HEK293 (cell line): ENCODE results near the gene SRRD.

ENCODE experiments used
- CTCF ChIA-PET: fragments of 350-600 bp; formaldehyde crosslinking; extraction: SDS; loops from one replicate; lab custom pipeline; 2021; ENCODE audit warnings: antibody characterized with exemption; lab: Yijun Ruan, JAX
- POLR2A ChIA-PET: fragments of 300-600 bp; formaldehyde crosslinking; extraction: SDS; loops from one replicate; lab custom pipeline; 2020; ENCODE audit warnings: antibody characterized with exemption, inconsistent platforms; lab: Yijun Ruan, JAX
- H3K27ac ChIP-seq: fragments of 200-500 bp; sonication (Bioruptor generic); 2 replicates; pipeline ENCODE4 v1.5.1; 2014; ENCODE audit warnings: low read depth, low read length, control low read depth, inconsistent platforms; ENCODE audit errors: extremely low read depth
- H3K36me3 ChIP-seq, 2 experiments: fragments of 200-500 bp in 1 of 2; sonication (Bioruptor generic) in 1 of 2; 1 replicate in 1 of 2; 2 replicates in 1 of 2; pipeline ENCODE4 v1.5.1; 2014 to 2017; ENCODE audit warnings: inconsistent platforms in 2 of 2, low read length in 2 of 2; ENCODE audit not compliant: control insufficient read depth in 2 of 2, insufficient read depth in 1 of 2
- H3K4me1 ChIP-seq: fragments of 200-500 bp; sonication (Bioruptor generic); 2 replicates; pipeline ENCODE4 v1.5.1; 2014; ENCODE audit warnings: mild to moderate bottlenecking, low read length, inconsistent platforms; ENCODE audit not compliant: control insufficient read depth, insufficient read depth
- H3K4me3 ChIP-seq: 2 replicates; pipeline ENCODE4 v1.5.1; 2011; ENCODE audit warnings: low read depth, mild to moderate bottlenecking, control low read depth, low read length, moderate library complexity
- H3K9me3 ChIP-seq: fragments of 200-500 bp; sonication (Bioruptor generic); 2 replicates; pipeline ENCODE4 v1.5.1; 2014; ENCODE audit warnings: low read depth, low read length, inconsistent platforms; ENCODE audit not compliant: control insufficient read depth, insufficient read depth
- EGR2 ChIP-seq: fragments of 450-650 bp; formaldehyde crosslinking; IDR thresholded peaks from 2 replicates; pipeline ENCODE4 v1.5.1; 2016; ENCODE audit warnings: low read depth, missing biosample characterization, missing genetic modification characterization
- GFI1B ChIP-seq: fragments of 450-650 bp; formaldehyde crosslinking; IDR thresholded peaks from 2 replicates; pipeline ENCODE4 v1.5.1; 2016; ENCODE audit warnings: missing biosample characterization, missing genetic modification characterization
- GLIS1 ChIP-seq: fragments of 450-650 bp; formaldehyde crosslinking; IDR thresholded peaks from 2 replicates; pipeline ENCODE4 v1.5.1; 2016; ENCODE audit warnings: missing biosample characterization, missing genetic modification characterization
- HOXD13 ChIP-seq: sonication (generic); formaldehyde crosslinking; IDR thresholded peaks from 2 replicates; pipeline ENCODE4 v1.8.0; 2022; ENCODE audit warnings: missing genetic modification reagents, borderline replicate concordance
- KLF1 ChIP-seq: fragments of 450-650 bp; formaldehyde crosslinking; IDR thresholded peaks from 2 replicates; pipeline ENCODE4 v1.5.1; 2016; ENCODE audit warnings: missing biosample characterization, missing genetic modification characterization
- MEIS1 ChIP-seq: sonication (generic); formaldehyde crosslinking; IDR thresholded peaks from 2 replicates; pipeline ENCODE4 v1.8.1; 2022; ENCODE audit warnings: missing genetic modification reagents, mild to moderate bottlenecking, borderline replicate concordance
- WT1 ChIP-seq: fragments of 450-650 bp; formaldehyde crosslinking; IDR thresholded peaks from 2 replicates; pipeline ENCODE4 v1.5.1; 2016; ENCODE audit warnings: missing biosample characterization, missing genetic modification characterization
- ZFHX2 ChIP-seq: fragments of 450-650 bp; formaldehyde crosslinking; conservative IDR thresholded peaks from 2 replicates; pipeline ENCODE4 v1.5.1; 2016; ENCODE audit warnings: missing biosample characterization, missing genetic modification characterization
- ZFP3 ChIP-seq: fragments of 450-650 bp; formaldehyde crosslinking; IDR thresholded peaks from 2 replicates; pipeline ENCODE4 v1.5.1; 2016; ENCODE audit warnings: low read depth, missing biosample characterization, missing genetic modification characterization
- ZIC2 ChIP-seq: fragments of 450-650 bp; formaldehyde crosslinking; IDR thresholded peaks from 2 replicates; pipeline ENCODE4 v1.5.1; 2016; ENCODE audit warnings: missing biosample characterization, missing genetic modification characterization
- ZNF133 ChIP-seq: fragments of 450-650 bp; formaldehyde crosslinking; IDR thresholded peaks from 2 replicates; pipeline ENCODE4 v1.5.1; 2016; ENCODE audit warnings: missing biosample characterization, missing genetic modification characterization
- ZNF146 ChIP-seq: fragments of 450-650 bp; formaldehyde crosslinking; IDR thresholded peaks from 2 replicates; pipeline ENCODE4 v1.5.1; 2016; ENCODE audit warnings: missing biosample characterization, missing genetic modification characterization
- ZNF155 ChIP-seq: fragments of 450-650 bp; formaldehyde crosslinking; IDR thresholded peaks from 2 replicates; pipeline ENCODE4 v1.5.1; 2016; ENCODE audit warnings: missing biosample characterization, missing genetic modification characterization
- ZNF23 ChIP-seq: fragments of 450-650 bp; formaldehyde crosslinking; IDR thresholded peaks from 2 replicates; pipeline ENCODE4 v1.5.1; 2016; ENCODE audit warnings: missing biosample characterization, missing genetic modification characterization, borderline replicate concordance
- ZNF335 ChIP-seq: fragments of 450-650 bp; formaldehyde crosslinking; conservative IDR thresholded peaks from 2 replicates; pipeline ENCODE4 v1.5.1; 2016; ENCODE audit warnings: missing biosample characterization, missing genetic modification characterization
- ZNF48 ChIP-seq: fragments of 450-650 bp; formaldehyde crosslinking; IDR thresholded peaks from 2 replicates; pipeline ENCODE4 v1.5.1; 2016; ENCODE audit warnings: missing biosample characterization, missing genetic modification characterization
- ZNF529 ChIP-seq: fragments of 450-650 bp; formaldehyde crosslinking; IDR thresholded peaks from 2 replicates; pipeline ENCODE4 v1.5.1; 2017; ENCODE audit warnings: missing genetic modification characterization, missing biosample characterization; ENCODE audit not compliant: insufficient replicate concordance
- ZNF548 ChIP-seq: fragments of 450-650 bp; formaldehyde crosslinking; IDR thresholded peaks from 2 replicates; pipeline ENCODE4 v1.5.1; 2016; ENCODE audit warnings: missing biosample characterization, missing genetic modification characterization
- ZNF549 ChIP-seq: fragments of 450-650 bp; IDR thresholded peaks from 2 replicates; pipeline ENCODE4 v1.5.1; 2018; ENCODE audit warnings: missing biosample characterization, missing genetic modification characterization, mild to moderate bottlenecking, inconsistent platforms, moderate library complexity
- ZNF629 ChIP-seq: fragments of 450-650 bp; formaldehyde crosslinking; IDR thresholded peaks from 2 replicates; pipeline ENCODE4 v1.5.1; 2017; ENCODE audit warnings: missing biosample characterization, missing genetic modification characterization
- ZNF837 ChIP-seq: fragments of 450-650 bp; formaldehyde crosslinking; IDR thresholded peaks from 2 replicates; pipeline ENCODE4 v1.5.1; 2016; ENCODE audit warnings: missing biosample characterization, missing genetic modification characterization
- TF ChIP-seq, protein P1 (sequence below): fragments of 450-650 bp; formaldehyde crosslinking; IDR thresholded peaks from 2 replicates; pipeline ENCODE4 v1.5.1; 2016; ENCODE audit warnings: missing biosample characterization, missing genetic modification characterization
- TF ChIP-seq, protein P2 (sequence below): fragments of 450-650 bp; formaldehyde crosslinking; IDR thresholded peaks from 2 replicates; pipeline ENCODE4 v1.5.0; 2017; ENCODE audit warnings: missing biosample characterization, missing genetic modification characterization, borderline replicate concordance
- TF ChIP-seq, protein P3 (sequence below): fragments of 450-650 bp; IDR thresholded peaks from 2 replicates; pipeline ENCODE4 v1.5.1; 2018; ENCODE audit warnings: missing biosample characterization, missing genetic modification characterization
- TF ChIP-seq, protein P4 (sequence below): fragments of 450-650 bp; formaldehyde crosslinking; IDR thresholded peaks from 2 replicates; pipeline ENCODE4 v1.5.1; 2017; ENCODE audit warnings: missing biosample characterization, mild to moderate bottlenecking, missing genetic modification characterization, moderate library complexity
- TF ChIP-seq, protein P5 (sequence below): fragments of 450-650 bp; formaldehyde crosslinking; IDR thresholded peaks from 2 replicates; pipeline ENCODE4 v1.5.1; 2016; ENCODE audit warnings: missing biosample characterization, missing genetic modification characterization
- TF ChIP-seq, protein P6 (sequence below): fragments of 450-650 bp; formaldehyde crosslinking; IDR thresholded peaks from 2 replicates; pipeline ENCODE4 v1.5.1; 2016; ENCODE audit warnings: missing biosample characterization, missing genetic modification characterization

Gene SRRD

DNA sequence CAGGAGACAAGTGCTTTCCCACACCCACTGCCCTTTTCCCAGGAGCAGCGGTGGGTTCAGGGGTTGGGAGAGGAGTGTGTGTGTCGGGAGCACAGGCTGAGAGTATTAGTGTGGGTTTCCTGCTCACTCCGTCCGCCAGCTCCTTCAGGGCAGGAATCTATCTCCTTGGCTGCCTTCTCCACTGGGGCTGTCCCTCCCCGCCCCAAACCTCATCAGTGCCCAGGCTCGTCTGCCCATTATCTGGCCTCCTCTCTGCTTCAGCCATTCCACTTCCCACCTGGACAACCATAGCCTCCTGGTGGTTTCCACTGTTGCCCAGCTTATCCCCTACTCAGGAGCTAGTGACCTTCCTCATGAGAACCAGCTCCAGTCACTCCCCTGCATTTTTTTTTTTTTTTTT is 34.7 kb upstream of the SRRD start (continued):
- TF ChIP-seq, protein P1, sequence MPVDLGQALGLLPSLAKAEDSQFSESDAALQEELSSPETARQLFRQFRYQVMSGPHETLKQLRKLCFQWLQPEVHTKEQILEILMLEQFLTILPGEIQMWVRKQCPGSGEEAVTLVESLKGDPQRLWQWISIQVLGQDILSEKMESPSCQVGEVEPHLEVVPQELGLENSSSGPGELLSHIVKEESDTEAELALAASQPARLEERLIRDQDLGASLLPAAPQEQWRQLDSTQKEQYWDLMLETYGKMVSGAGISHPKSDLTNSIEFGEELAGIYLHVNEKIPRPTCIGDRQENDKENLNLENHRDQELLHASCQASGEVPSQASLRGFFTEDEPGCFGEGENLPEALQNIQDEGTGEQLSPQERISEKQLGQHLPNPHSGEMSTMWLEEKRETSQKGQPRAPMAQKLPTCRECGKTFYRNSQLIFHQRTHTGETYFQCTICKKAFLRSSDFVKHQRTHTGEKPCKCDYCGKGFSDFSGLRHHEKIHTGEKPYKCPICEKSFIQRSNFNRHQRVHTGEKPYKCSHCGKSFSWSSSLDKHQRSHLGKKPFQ, result no peak
- TF ChIP-seq, protein P2, sequence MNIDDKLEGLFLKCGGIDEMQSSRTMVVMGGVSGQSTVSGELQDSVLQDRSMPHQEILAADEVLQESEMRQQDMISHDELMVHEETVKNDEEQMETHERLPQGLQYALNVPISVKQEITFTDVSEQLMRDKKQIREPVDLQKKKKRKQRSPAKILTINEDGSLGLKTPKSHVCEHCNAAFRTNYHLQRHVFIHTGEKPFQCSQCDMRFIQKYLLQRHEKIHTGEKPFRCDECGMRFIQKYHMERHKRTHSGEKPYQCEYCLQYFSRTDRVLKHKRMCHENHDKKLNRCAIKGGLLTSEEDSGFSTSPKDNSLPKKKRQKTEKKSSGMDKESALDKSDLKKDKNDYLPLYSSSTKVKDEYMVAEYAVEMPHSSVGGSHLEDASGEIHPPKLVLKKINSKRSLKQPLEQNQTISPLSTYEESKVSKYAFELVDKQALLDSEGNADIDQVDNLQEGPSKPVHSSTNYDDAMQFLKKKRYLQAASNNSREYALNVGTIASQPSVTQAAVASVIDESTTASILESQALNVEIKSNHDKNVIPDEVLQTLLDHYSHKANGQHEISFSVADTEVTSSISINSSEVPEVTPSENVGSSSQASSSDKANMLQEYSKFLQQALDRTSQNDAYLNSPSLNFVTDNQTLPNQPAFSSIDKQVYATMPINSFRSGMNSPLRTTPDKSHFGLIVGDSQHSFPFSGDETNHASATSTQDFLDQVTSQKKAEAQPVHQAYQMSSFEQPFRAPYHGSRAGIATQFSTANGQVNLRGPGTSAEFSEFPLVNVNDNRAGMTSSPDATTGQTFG (tag by site-specific recombination), result no peak
- TF ChIP-seq ZNF629 (tag by site-specific recombination), result no peak
- no peak for TF ChIP-seq ZNF548 (tag by site-specific recombination)
- no peak for TF ChIP-seq ZNF155 (tag by site-specific recombination)

DNA sequence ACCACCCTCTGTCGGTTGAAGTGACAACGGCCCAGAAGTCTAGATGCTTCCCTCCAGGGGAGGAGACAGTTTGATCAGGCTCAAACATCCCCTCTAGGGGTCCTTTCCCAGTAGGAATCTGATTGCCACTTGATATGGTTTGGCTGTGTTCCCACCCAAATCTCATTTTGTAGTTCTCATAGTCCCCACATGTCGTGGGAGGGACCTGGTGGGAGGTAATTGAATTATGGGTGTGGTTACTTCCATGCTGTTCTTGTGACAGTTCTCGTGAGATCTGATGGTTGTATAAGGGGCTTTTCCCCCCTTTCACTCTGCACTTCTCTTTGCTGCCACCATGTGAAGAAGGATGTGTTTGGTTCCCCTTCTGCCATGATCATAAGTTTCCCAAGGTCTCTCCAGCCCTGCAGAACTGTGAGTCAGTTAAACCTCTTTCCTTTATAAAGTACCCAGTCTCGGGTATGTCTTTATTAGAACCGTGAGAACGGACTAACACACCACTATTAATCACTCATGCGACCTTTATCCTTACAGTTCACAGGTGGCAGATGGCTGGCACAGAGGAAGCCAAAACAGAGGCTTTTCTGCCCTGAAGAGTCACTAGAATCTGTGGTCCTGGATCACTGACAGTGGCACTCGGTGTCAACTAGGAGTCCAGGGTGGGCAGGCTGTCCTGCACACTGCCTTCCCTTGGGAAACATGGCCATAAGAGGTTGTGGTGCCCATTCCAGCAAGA is 33.1 kb upstream of the SRRD start:
- peaks cover 0 to 50% of the 10 kb centered on the region in 2 experiments; a peak in 1 of 3 replicates for H3K36me3 ChIP-seq
- CTCF ChIA-PET, result interaction anchor here (2.7 to 2.9 kb wide), 2 partner anchors 10 to 11 kb away, joined by 16 to 24 read pairs; no protein-coding TSS in a partner anchor
- POLR2A ChIA-PET, result no interaction called here
- TF ChIP-seq WT1 (no peak), ZNF146 (tag by site-specific recombination) (no peak), ZNF335 (tag by site-specific recombination) (no peak), ZFHX2 (peak; percentile 71), EGR2 (tag by site-specific recombination) (peak; percentile 84), ZNF549 (no peak), ZNF837 (tag by site-specific recombination) (no peak), ZNF133 (no peak), ZNF23 (tag by site-specific recombination) (no peak), KLF1 (tag by site-specific recombination) (0 out of 2 replicates have a peak, but pooled peaks have one; percentile 14), GLIS1 (tag by site-specific recombination) (no peak), ZFP3 (tag by site-specific recombination) (no peak), ZIC2 (tag by site-specific recombination) (peak; percentile 66; the same call in 1 of the 2 replicates), ZNF529 (tag by site-specific recombination) (no peak), ZNF48 (tag by site-specific recombination) (no peak), GFI1B (no peak), MEIS1 (CRISPR knock-in tag) (no peak), ZNF155 (tag by site-specific recombination) (no peak), HOXD13 (no peak)
- TF ChIP-seq, protein P3, sequence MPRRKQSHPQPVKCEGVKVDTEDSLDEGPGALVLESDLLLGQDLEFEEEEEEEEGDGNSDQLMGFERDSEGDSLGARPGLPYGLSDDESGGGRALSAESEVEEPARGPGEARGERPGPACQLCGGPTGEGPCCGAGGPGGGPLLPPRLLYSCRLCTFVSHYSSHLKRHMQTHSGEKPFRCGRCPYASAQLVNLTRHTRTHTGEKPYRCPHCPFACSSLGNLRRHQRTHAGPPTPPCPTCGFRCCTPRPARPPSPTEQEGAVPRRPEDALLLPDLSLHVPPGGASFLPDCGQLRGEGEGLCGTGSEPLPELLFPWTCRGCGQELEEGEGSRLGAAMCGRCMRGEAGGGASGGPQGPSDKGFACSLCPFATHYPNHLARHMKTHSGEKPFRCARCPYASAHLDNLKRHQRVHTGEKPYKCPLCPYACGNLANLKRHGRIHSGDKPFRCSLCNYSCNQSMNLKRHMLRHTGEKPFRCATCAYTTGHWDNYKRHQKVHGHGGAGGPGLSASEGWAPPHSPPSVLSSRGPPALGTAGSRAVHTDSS (tag by site-specific recombination), result no peak
- TF ChIP-seq, protein P4, sequence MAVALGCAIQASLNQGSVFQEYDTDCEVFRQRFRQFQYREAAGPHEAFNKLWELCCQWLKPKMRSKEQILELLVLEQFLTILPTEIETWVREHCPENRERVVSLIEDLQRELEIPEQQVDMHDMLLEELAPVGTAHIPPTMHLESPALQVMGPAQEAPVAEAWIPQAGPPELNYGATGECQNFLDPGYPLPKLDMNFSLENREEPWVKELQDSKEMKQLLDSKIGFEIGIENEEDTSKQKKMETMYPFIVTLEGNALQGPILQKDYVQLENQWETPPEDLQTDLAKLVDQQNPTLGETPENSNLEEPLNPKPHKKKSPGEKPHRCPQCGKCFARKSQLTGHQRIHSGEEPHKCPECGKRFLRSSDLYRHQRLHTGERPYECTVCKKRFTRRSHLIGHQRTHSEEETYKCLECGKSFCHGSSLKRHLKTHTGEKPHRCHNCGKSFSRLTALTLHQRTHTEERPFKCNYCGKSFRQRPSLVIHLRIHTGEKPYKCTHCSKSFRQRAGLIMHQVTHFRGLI (tag by site-specific recombination), result no peak
- TF ChIP-seq, protein P5, sequence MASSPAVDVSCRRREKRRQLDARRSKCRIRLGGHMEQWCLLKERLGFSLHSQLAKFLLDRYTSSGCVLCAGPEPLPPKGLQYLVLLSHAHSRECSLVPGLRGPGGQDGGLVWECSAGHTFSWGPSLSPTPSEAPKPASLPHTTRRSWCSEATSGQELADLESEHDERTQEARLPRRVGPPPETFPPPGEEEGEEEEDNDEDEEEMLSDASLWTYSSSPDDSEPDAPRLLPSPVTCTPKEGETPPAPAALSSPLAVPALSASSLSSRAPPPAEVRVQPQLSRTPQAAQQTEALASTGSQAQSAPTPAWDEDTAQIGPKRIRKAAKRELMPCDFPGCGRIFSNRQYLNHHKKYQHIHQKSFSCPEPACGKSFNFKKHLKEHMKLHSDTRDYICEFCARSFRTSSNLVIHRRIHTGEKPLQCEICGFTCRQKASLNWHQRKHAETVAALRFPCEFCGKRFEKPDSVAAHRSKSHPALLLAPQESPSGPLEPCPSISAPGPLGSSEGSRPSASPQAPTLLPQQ (tag by site-specific recombination), result no peak
- TF ChIP-seq, protein P6, sequence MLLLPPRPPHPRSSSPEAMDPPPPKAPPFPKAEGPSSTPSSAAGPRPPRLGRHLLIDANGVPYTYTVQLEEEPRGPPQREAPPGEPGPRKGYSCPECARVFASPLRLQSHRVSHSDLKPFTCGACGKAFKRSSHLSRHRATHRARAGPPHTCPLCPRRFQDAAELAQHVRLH (tag by site-specific recombination), result no peak

More for the DNA sequence above, 33.1 kb upstream of the SRRD start:
- Histone ChIP-seq H3K27ac (no peak overlapping the region), H3K4me1 (no peaks in the 10 kb centered on the region), H3K4me3 (no peak overlapping the region), H3K9me3 (no peaks in the 10 kb centered on the region)
